CD4-positive, alpha-beta T cell treated with Interleukin-10 for 1 hour (primary cell): ENCODE results near the gene ZNF862.
A peak's percentile ranks its signal among the peaks of the same experiment; 100 is the strongest.

Experiments used
- DNase-seq: peaks from one replicate; pipeline ENCODE4 v3.0.0-alpha.2; 2020

Gene ZNF862

DNA sequence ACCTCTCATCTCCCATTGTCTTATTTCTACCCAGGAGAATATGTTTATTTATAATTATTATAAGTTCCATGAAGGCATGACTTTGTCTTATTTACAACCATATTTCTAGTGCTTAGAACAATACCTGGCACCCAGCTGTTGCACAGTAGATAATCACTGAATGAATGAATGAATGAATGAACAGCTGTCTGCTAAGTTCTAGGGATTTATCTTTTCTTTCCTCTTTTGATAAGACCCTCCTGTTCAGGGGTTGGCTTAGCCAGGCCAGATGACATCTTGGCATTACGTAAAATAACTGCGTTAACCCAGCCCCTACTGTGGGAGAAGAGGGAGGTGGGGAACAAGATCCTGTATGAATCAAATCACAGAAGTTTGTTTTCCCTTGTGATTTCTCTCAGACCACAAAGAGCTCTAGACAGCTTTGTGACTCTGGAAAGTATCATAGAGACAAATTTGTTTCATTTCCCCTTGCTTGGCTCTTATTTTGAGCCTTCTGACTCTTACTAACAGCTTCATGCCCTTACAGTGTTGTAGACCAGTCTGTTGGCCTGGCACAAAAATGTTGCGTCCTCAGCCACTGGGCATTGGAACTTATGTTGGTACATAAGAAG lies 8.4 kb downstream of the ZNF862 start:
- DNase-seq = no peak

DNA sequence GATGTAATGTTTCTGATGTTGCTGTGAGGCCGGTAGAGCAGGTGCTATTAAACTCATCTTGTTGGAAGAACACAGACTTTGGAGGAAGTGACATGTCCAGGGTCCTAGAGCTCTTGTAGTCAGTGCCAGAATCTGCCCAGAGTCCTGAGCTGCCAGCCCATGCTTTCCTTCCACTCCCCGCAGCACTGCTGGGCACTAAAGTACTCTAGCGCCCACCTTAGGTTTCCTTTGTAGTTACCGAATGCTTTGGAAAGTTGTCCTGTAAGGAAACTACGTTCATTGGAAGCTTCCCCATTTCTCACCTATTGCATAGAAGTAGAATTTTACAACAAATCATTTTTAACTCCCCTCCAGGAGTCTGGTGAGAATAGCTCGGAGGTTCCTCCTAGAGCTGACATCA lies 11.0 kb downstream of the ZNF862 start:
- no peak for DNase-seq

DNA sequence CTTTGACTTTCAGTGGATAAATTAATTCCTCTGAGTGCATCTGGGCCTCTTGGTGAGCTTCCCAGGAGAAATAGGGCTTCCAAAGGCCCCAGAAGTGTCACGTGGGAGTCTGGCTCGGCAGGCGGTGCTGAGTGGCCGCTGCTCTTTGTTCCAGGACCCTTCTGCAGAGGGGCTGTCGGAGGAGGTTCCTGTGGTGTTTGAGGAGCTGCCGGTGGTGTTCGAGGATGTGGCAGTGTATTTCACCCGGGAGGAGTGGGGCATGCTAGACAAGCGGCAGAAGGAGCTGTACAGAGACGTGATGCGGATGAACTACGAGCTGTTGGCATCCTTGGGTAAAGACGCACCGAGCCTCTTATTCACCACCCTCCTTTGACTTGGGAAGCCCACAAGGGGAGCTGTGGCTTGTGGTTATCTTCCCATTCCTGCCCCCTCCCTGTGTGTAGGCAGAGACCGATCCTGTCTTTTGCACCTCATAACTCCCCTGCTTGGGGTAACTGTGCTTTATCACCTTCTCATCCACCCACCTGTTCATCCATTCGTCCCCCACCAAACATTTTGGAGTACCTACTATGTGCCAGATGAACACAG lies 11.9 kb downstream of the ZNF862 start:
- no peak for DNase-seq

- DNase-seq = no peak
These were observed 12.5 kb downstream of the ZNF862 start for GRCh38 chr7:149850716-149851115.

DNA sequence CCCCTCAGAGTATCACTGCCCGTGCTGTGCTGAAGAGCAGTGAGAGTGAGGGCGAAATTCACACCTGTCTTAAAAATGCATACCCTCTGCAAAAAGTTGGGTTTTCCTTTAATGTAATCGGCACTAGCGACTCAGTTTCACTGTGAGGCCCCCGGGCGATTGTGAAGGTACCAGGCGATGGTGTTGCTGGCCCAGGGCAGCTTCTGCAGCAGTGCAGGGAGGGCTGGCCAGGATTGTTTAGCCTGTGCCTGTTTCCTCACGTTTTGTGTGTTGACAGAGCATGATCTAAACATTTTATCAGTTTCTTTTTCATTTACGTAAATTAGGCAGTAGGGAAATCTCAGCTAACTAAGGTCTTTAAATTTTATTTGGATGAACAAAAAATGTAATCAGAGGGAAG lies 13.3 kb downstream of the ZNF862 start:
- DNase-seq = no peak

DNA sequence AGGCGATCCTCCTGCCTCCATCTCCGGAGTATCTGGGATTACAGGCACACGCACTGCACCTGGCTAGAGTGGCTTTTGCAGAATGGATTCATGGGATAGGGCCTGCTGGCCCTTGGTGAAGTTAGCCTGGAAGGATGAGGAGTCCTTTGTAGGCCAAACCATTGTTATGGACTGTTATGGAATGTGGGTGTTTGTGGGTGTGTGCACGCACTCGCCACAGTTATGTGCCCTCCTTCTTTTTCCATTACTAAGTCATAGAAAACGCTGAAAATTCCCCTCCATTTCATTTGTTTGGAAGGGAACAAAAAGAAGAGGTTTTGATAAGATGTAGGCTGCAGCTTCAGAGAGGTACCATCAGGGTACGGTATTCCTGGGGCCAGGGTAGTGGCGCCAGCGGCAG lies 15.0 kb downstream of the ZNF862 start:
- no peak for DNase-seq

- peak; percentile 37 for DNase-seq
These were observed 16.6 kb downstream of the ZNF862 start for GRCh38 chr7:149854611-149855360.

GRCh38 chr7:149855361-149856305 lies 17.5 kb downstream of the ZNF862 start:
- no peak for DNase-seq

DNA sequence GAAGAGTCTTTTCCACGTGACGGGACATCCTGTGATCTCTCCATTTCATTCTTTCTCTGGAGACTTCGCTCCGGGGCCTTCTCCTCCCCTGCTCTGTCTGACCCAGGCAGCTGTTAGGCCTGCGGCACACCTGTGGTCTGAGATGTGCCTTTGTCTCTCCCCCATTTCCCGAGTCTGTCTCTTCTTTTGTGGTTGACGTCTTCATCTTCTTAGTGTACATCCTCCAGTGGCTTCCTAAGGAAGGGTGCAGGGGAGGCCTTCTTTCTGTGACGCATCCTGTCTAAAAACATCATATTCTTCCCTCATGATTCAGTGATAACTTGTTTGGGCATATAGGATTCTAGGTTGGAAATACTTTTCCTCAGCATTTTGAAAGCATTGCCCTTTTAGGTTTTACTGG lies 18.4 kb downstream of the ZNF862 start:
- peak; percentile 38 for DNase-seq

DNA sequence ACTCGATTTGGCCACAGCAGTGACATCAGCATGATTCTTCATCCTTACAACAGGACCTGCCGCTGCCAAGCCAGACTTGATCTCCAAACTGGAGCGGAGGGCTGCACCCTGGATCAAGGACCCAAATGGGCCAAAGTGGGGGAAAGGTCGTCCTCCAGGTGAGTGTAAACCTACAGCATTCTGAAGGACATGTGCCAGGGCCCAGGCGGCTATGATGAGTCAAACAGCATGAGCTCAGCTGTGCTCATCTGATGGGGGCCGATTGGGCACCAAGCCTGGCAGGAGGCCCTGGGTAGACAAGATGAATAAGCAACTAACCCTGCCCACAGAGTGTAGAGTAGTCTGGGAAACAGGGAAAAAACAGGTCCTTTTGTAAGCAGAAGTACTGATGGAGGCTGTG lies 21.2 kb downstream of the ZNF862 start:
- no peak for DNase-seq

GRCh38 chr7:149859876-149860275 lies 21.7 kb downstream of the ZNF862 start:
- no peak for DNase-seq

DNA sequence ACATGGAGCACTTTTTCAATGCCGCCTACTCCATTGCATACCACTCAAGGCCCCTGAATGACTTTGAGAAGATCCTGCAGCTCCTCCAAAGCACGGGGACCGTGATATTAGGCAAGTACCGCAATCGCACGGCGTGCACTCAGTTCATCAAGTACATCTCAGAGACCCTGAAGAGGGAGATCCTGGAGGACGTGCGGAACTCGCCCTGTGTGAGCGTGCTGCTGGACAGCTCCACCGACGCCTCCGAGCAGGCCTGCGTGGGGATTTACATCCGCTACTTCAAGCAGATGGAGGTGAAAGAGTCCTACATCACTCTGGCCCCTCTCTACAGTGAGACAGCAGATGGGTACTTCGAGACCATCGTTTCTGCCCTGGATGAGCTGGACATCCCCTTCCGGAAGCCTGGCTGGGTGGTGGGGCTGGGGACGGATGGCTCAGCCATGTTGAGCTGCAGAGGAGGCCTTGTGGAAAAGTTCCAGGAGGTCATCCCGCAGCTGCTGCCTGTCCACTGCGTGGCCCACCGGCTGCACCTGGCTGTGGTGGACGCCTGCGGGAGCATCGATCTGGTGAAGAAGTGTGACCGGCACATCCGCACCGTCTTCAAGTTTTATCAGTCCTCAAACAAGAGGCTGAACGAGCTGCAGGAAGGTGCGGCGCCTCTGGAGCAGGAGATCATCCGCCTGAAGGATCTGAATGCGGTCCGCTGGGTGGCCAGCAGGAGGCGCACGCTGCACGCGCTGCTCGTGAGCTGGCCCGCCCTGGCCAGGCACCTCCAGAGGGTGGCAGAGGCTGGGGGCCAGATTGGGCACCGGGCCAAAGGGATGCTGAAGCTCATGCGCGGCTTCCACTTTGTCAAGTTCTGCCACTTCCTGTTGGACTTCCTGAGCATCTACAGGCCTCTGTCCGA lies 22.9 kb downstream of the ZNF862 start:
- no peak for DNase-seq

DNA sequence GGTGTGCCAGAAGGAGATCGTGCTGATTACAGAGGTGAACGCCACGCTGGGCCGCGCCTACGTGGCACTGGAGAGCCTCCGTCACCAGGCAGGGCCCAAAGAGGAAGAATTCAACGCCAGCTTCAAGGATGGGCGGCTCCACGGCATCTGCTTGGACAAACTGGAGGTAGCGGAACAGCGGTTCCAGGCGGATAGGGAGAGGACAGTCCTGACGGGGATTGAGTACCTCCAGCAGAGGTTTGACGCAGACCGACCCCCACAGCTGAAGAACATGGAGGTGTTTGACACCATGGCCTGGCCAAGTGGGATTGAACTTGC lies 23.5 kb downstream of the ZNF862 start:
- no peak for DNase-seq

- no peak for DNase-seq
These were observed 24.0 kb downstream of the ZNF862 start for GRCh38 chr7:149862156-149862555.

GRCh38 chr7:149863500-149863899 lies 25.3 kb downstream of the ZNF862 start:
- no peak for DNase-seq

DNA sequence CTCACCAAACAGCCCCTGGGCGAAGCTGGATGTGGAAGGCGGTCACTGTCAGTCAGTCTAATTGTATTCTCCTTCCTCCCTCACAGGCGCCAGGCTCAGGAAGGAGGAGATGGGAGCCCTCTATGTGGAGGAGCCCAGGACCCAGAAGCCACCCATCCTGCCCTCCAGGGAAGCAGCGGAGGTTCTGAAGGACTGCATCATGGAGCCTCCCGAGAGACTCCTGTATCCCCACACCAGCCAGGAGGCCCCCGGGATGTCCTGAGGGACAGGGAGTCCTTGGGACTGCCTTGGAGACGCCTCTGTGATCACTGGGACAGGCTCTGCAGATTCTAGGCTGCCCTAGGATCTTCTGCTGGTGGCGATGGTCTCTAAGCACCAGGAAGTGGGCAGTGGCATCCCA lies 25.8 kb downstream of the ZNF862 start:
- DNase-seq = no peak

DNA sequence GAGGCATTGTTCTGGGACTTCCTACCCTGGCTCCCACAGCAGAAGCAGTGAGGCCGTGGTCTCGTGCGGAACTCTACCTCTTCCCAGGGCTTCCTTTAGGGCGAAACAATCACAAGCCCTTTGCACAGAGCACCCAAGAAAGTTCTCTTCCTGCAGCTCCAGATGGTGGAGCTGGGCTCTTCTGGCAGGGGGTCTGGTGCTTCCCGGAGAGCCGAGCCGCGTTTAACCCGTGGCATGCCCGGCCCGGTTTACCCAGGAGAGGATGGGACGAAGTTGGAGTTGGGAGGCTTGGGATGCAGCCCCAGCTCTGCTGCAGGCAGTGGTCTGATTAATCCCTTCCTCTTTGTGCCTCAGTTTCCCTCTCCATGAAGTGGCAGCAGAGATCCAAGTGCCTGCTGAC lies 26.6 kb downstream of the ZNF862 start:
- no peak for DNase-seq

DNA sequence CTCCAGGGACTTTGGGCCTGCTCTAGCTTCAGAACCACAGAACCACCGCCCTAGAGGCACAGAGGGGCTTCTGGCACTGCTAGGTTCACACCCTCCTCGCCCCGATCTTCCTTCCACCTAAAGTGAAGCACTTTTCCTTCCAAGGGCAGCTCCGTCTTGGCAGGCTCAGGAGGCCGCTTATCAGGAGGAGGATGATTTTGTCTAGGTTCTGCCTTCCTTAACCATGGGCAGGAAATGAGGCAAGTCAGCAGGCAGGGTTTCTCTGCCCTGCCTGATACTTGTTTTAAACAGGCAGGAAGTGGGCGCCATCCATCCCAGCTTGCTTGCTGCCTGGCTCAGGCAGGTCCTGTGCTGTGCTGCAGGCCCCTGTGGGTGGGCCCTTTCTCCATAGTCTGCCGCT lies 27.3 kb downstream of the ZNF862 start:
- DNase-seq = peak; percentile 68

DNA sequence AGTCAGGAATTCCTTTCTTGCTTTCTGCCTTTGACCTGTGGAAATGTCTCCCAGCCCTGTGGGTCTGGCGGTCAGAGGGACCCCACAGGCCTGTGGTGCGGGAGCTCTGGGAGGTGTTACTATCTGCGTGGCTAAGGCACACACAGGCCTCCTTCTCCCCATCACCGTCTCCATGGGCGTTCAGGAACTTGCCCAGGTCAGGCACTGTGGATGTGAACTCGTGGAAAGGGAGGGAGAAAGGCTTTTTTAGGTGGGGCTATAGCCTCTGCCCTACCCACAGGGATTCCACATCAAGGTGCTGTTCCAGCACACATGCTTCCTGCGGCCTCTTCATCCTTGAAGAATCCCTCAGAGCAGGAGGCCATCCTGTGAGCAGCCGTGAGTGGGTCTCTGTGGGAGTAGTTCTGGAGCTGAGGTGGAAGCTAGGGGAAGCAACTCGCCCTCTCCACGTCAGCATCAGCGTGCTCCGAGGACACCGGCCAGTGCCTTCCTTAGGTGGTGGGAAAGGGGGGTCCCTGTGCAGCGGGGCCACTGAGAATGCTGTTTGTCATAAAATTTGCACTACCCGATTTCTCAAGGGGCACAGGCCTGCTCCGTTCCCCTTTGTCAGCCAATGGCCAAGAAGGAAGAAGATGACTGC lies 28.1 kb downstream of the ZNF862 start:
- no peak for DNase-seq

- no peak for DNase-seq
These were observed 28.7 kb downstream of the ZNF862 start for GRCh38 chr7:149866779-149867447.
